Renal pelvis (tissue), 4 donors: ENCODE data around the gene HERPUD1. TPM values are rescaled to one million over a fixed set of nuclear protein-coding genes. Genes with fewer than 3 reads are reported as not detected.
"Not testable (repeated sequence)": the region's sequence is repeated elsewhere in the genome, so short reads cannot be mapped to it uniquely, and the experiment has no call there.

Source experiments
- DNase-seq: peaks from one replicate; pipeline ENCODE4 v3.0.0-alpha.2; 2013
- polyA plus RNA-seq, 3 donors: library from polyadenylated mRNA; unstranded; fragments of 120-200 nt; gene quantifications; one replicate each; pipeline ENCODE4 v1.2.1, GENCODE V29; 2013; ENCODE audit not compliant: insufficient read length in 3 of 3

Gene HERPUD1
- polyA plus RNA-seq, 3 donors = 104 to 129 (median 108) TPM

DNA sequence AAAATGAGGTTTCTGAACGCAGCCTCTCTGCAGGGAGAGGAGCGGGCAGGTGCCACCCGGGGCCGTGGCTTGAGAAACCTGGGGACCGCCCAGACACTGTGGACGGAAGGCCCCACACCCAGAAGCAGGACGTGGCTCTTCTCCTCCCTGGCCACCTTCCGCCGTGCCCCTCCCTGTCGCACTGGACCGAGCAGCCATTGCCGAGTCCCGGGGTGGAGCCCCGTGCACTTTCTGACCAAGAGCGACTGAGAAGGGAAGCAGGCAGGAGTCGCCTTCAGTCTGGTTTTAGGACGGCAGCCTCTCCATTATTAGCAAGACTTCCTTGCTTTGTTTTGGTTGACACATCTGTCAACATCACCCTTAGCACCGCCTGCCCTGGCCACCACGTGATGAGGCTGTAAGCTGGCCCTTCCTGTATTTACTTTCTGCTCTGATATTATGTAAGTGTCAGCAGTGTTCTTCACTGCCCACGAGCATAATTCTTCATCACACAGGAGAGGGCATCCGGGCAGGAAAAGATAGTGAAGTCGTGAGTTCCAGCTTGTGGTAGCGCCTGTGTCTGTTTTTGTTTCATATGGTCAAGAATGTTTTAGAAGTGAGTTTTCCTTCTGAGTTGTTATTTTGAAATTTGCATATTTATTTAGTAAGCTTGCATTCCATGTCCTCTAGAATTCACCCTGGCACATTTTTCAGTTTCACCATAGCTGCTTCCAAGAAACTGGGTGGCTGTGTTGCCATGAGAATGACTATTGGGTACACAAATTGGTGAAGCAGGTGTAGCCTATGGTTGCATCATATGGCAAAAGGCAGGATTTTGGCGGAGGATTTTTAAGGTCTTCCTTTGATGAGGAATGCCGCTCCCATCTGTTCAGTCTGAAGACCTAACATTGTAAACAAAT is 1.0 kb downstream of the HERPUD1 start:
- DNase-seq = peak; percentile 63

DNA sequence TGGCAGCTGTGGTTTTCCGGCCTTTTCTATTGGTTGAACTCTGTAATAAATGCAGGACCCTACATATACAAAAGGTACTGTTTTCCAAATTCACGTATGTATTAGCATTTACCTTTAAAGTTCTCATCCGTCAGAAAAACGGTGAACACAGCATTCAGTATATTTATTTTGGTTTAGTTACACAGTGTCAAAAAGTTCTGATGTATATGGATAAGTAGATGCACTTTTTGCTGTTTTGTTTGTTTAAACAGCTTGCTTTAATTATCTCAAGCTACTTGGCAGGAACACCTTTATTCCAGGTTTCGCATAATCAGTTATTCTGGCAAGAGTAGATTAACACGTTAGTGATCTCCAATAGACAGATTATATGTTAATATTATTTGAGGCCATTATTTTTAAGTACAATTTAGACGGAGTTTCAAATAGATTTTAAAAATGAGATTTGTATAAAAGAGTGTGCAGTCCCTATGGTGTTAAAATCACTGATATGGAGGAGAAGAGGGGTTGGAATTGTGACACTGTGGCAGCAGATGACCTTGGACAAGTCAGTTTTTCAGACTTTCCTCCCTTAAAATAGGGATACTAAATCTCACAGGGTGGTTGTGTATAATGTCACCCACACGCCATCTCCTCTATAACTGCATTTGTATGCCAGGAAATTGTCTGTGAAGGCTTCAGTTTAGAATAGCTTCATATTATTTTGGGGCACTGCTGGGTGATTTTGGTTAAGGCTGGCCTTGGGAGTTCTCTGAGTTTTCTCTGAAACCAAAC is 2.1 kb downstream of the HERPUD1 start:
- DNase-seq = no peak

DNA sequence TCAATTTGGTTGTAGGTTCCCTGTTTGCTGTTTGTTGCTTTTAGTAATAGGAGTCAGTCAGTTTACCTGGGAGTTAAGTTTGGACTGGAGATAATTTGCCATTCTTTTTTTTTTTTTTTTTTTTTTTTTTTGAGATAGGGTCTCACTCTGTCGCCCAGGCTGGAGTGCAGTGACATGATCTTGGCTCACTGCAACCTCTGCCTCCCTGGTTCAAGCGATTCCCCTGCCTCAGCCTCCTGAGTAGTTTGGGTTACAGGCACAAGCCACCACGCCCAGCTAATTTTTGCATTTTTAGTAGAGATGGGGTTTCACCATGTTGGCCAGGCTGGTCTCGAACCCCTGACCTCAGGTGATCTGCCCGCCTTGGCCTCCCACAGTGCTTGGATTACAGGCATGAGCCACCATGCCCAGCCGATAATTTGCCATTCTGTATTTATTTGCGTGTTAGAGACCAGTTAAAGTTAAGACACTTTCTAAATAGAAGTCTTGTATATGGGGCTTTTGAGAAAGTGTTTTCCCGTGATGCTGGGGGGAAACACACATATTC is 2.7 kb downstream of the HERPUD1 start:
- DNase-seq = not testable (repeated sequence)

DNA sequence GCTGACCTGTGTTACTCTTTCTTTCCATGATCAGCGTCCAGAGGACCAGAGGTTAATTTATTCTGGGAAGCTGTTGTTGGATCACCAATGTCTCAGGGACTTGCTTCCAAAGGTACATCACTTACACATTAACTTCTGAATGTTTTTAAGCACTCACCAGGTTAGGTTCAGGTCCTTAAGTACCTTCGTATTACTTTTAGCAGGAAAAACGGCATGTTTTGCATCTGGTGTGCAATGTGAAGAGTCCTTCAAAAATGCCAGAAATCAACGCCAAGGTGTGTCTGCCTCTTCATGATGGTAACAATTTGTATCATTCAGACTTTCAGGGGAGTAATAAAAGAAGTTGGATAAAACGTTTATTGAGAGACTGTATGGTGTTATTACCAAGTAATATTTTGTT is 3.3 kb downstream of the HERPUD1 start:
- no peak for DNase-seq

DNA sequence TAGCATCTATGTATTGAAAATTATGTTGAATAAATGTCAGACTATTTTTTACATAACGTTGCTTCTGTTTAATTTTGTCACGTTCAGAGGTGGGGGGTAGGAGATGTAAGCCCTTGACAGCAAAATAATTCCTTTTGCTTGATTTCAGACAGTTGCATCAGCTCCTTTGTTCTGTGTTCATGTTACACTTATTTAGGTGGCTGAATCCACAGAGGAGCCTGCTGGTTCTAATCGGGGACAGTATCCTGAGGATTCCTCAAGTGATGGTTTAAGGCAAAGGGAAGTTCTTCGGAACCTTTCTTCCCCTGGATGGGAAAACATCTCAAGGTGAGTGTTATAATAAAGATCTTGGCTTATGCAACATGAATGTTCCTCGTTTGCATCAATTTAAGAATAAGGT is 4.5 kb downstream of the HERPUD1 start:
- no peak for DNase-seq

DNA sequence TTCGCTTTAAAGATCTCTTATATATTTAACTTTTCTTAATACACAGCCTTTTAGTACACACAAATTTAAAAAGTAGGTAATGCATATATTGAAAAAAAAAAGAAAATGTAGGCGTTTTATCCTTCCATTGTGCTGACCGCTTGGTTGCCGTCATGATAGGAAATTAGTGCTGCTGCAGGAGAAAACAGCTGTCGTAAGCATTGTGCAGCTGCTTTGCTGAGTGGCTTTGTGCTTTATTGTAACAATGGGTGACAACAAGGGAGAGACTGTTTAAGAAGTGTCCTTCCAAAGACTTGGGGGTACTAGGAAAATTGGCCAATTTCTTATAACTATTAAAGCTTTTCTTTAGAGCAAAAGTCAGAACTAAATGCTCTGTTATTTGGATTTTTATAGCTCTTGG is 5.0 kb downstream of the HERPUD1 start:
- no peak for DNase-seq

DNA sequence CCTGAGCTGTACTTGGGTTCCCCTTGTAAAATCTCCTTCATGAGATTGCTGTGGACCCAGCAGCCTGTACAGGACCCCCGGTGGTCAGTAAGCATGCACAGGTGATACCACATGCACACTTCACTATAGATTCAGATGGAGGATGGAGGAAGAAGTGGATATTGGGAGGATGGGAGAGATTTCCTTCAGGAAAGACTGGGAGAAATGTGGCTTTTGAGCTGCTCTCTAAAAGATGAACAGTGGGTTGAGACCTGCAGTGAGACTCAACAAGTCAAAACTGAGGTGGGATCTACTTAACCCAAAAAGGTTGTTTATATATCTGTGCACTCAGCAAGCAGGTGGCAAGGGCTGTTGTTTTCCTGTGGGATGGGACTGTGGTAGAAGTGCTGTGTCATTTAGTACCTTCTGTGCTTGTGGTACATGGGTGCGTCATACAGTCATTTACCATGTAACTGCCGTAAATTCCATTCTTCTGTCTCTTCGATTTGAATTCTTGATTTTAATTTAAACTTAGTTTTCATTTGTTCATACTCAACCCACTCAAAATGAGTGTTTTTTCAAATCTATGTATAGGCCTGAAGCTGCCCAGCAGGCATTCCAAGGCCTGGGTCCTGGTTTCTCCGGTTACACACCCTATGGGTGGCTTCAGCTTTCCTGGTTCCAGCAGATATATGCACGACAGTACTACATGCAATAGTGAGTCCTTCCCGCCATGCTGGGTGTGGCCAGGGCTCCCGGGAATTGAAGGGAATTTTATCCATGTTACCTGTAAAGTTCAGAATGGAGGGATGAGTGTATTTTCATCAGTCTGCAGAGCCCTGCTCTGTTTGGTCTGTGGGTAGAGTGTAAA is 6.9 kb downstream of the HERPUD1 start:
- DNase-seq = no peak

DNA sequence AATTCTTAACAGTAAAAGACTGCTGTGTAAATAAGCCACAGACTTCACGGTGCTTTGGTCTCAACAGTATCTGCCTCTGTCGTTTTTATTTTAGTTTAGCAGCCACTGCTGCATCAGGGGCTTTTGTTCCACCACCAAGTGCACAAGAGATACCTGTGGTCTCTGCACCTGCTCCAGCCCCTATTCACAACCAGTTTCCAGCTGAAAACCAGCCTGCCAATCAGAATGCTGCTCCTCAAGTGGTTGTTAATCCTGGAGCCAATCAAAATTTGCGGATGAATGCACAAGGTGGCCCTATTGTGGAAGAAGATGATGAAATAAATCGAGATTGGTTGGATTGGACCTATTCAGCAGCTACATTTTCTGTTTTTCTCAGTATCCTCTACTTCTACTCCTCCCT is 7.9 kb downstream of the HERPUD1 start:
- no peak for DNase-seq

DNA sequence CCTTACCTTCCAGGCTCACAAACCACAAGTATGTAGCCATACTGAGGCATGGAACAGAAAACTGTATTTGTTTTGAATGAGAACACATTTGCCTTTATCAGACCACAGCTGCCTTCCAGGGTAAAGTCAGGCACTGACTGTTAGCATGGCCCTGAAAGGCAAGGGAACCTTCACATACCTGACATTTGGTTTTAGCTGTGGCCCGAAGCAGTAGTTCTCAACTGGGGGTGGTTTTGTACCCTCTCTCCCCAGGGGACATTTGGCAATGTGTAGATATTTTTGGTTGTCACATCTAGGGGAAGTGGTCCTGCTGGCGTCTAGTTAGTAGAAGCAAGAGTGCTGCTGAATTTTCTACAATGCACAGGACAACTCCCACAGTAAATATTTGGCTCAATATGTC is 9.2 kb downstream of the HERPUD1 start:
- DNase-seq = no peak

DNA sequence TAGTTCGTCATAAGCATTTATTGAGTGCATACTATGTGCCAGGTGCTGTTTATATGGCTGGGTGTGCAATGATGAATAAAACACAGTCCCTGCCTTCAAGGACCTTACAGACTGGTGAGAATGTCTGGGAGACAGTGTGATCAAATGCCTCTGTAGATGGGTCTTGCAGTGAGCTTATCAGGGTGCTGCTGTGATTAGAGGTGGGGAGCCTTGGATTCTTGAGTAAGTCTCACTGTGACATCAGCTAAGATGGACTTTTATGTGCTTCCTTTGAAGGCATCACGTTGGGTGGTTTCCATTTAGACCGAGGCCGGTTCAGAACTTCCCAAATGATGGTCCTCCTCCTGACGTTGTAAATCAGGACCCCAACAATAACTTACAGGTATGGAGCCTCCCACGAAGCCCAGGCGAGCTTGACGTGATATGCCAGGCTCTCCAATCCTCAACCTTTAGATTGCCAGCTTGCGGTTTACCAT is 10.0 kb downstream of the HERPUD1 start:
- no peak for DNase-seq

DNA sequence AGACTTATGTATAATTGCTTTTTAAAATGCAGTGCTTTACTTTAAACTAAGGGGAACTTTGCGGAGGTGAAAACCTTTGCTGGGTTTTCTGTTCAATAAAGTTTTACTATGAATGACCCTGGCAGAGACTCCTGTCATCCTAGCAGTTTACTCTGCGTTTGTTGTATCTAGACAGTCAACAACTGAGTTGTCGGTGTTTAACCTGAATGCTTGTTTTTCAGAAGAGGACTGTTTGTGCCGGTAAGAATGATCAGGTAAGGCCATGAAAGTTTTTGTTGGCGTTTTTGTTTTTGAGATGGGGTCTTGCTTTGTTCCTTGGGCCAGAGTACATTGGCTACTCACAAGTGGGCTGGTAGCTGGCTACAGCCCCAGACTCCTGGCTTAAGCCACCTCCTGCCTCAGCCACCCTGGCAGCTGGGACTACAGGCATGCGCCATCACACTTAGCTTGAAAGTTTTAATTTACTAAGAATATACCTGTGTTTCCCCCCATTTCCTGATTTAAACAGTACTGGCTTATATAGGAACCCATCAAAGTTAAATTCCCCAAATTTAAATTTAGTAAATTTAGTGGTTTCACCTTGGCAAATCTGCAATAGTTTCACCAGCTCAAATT is 11.9 kb downstream of the HERPUD1 start:
- no peak for DNase-seq

DNA sequence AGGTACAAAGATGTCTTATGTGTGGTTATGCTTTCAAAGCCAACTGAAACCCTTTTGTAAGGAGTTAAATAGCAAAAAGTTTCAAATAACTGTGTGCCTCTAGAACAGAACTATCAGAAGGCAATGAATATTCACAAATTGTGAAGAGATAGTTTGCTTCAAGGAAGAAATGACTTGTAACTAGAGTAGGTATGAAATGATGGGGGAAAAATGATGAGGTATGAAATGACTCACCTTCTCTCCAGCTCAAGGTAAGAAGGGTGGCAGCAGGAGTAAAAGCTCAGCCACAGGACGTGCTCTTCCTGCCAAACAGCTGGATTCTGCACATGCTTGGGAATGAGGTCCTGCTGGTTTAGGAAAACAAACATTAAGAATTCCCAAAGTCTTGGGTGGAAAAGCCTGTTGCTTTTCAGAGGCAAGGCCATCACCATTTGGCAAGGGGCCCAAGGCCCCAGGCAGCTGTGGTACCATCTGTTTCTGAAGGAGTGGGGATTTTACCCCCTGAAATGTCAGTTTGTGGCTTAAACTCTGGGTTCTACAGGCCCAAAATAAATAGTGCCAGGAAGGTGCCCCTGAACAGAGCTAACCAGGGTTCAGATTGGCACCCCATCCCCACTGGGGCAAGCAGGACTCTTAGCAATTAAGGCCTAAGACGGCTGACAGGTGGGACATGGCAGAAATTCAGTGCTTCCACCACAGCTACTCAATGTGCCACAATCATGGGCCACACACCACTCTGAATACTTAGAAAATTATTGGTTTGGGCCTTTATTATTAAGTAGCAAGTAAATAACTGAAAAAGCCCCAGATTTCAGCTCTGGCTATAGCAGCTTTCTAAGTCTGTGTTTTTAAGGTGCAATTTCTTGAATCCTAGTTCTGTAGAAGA is 13.3 kb downstream of the HERPUD1 start:
- no peak for DNase-seq

DNA sequence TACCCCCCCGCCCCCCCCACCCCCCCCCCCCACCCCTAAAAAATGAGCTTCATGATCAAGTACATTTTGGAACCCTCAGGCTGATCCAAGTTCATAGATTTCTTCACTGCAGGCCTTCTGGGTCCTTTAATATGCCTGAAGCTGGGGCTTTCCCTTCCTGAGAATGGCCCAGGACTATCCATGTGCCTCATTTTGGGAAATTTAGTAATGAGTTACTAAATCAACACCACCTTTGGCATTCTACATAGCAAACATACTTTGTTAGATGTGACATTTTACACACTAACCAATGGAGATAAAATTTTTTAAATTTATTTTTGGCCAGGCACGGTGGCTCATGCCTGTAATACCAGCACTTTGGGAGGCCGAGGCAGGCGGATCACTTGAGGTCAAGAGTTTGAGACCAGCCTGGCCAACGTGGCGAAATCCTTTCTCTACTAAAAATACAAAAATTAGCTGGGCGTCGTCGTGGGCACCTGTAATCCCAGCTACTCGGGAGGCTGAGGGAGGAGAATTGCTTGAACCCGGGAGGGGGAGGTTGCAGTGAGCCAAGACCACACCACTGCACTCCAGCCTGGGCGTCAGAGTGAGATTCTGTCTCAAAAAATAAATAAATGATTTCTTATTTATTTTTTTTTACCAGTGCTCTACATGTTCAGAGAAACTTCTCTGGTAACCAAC is 14.0 kb downstream of the HERPUD1 start:
- DNase-seq = no peak

DNA sequence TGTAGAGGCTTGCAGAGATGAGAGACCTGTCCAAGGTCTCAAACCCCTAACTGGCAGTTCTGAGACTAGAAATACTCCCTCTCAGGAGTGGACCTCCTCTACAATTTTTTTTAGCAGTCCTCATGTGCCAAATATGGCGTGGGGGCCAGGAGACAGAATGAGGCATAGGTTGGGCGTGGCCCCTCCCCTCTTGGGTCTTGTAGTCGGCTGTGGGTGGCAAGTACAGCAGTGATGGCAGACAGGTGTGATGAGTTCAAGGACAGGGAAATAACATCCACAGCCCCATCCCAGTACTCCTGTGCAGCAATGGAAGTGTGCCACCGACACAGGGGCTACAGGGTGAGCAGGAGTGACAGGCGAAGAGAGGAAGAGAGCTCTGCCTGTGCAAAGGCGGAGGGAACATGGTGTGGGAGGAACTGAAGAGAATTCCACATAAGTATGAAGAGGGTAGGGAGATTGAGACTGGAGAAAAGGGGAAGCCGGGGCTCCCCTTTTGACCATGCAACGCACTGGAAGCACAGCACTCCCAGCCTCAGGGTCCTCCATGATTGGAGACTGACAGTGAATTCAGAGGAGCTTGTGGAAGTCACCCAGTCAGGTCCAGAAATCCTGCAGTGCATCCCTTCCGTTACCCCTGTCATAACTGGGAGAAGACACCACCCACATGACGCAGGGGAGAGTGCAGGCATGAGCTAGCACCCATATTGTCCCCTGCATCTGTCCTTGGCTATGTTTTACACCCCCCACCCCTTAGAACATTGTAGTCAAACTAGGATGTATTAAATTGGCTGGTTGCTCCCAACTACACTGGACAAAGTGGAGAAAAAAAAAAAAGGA is 15.0 kb downstream of the HERPUD1 start:
- no peak for DNase-seq

DNA sequence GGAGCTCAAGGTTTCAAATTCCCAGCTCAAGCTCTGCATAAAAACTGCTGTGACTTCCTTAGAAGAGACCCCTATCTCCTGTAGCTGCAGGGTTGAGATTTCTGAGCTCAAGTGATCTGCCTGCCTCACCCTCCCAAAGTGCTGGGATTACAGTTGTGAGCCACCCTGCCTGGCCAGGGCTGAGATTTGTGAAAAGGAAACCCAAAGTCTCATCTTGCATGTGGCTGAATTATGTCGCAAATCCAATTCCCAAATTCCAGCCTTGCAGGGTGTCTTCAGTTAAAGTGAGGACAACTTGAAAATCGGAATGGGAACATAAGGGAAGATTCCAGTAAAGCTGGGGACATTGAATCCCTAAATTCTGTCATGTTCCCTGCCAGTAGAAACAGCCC is 15.7 kb downstream of the HERPUD1 start:
- no peak for DNase-seq

DNA sequence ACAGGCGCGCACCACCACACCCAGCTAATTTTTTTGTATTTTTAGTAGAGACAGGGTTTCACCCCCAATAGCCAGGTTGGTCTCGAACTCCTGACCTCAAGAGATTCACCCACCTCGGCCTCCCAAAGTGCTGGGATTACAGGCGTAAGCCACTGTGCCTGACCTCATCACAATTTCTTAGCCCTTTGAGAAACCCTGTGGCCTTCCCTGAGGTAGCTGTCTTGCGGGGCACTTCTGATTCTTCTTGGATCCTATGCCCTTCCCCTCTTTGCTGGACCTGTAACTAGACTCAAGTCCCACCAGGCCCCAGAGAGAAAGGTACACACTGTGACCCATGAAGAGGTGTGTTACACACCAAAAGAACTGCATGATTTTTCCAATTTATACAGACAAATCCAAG is 16.3 kb downstream of the HERPUD1 start:
- no peak for DNase-seq

DNA sequence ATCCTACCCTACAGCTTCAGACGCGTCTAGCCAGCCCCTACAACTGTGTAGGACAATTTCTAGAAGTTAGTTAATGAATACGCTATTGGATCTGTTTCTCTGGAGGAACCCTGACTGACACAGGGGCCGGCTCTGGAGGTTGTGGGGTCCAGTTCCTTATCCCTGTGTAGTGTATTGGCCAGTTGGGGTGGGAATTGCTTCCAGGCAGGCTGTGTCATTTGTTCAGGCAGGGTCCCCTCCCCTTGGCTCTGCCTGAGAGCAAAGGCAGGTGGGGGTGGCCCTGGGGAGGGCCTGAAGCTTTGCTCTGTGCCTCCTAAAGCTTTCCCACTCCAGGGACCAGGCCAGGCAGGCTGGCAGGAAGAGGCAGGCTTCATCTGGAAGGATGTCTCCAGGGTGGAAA is 18.1 kb downstream of the HERPUD1 start:
- no peak for DNase-seq

DNA sequence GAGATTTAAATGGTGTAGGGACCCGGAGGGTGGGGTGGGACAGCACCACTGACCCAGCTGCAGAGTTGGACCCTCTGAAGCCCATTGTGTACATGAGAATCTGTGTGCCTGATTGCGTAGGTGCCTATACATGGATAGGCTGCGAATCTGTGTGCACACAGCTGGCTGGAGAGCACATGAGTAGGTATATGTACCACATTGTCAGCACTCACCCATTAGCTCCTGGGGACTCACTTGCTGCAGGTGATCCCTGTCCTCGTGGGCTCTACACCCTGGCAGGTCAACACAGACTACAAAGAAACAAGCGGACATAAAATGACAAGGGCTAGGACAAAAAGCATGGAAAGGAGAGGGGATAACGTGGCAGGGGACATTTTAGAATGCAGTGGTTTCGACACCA is 18.5 kb downstream of the HERPUD1 start:
- no peak for DNase-seq
